Stimulated activated CD8-positive, alpha-beta memory T cell treated with anti-CD3 and anti-CD28 coated beads, Interleukin-12 subunit alpha, Interleukin-12 subunit beta, amount 100 ng/mL, for 24 hours (primary cell): ENCODE data around the gene CDKN1C.

ENCODE experiments used
- DNase-seq: peaks from one replicate; pipeline ENCODE4 v3.0.0-alpha.2; 2020; ENCODE audit errors: extremely low read depth

Gene CDKN1C

GRCh38 chr11:2923446-2924375, 38.1 kb upstream of the CDKN1C start:
- DNase-seq: no peak

DNA sequence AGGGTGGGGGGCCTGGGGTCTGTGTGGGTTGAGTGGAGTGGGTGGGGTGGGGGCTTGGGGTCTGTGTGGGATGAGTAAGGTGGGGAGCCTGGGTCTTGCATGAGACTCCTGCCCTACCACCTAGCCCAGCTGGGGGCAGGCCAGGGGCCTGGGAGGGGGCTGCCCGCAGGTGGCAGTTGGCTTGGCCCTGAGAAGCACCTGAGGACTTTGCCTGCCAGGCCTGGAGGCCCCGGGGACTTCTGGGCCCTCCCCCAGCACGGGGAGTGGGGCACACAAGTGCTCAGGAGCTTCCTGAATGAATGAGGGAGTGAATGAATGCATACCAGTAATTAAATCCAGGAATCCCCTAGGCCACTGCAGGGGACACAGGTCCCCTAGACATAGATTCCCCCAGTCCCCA, 37.1 kb upstream of the CDKN1C start:
- DNase-seq: no peak

DNA sequence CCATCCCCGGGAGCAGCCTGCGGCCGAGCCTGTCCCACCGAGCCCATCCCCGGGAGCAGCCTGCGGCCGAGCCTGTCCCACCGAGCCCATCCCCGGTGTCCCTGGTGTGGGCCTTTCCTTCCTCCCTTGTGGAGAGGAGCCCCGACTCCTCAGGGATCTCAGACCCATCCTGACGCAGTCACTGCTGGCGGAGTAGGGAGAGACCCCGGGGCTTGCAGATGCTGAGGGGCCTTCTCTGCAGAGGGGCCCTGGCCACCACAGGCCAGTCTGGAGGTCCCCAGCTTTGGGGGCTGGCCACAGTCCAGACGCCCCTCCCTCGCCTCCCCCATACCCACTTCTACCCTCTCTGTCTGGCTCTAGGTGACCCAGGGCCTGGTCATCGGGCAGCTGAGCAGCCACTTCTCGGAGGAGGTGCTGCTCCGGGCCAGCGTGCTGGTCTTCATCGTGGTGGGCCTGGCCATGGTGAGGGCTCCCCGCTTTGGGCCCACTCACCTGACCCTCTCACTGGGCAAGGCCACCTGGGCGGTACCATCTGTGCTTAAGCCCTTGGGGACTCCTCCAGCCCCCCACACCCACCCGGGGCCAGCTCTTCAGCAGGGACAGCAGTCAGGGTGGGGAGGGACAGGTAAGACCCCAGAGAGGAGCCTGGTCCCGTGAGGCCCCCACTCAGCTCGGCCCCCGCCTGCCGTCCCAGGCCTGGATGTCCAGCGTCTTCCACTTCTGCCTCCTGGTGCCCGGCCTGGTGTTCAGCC, 36.3 kb upstream of the CDKN1C start:
- DNase-seq: no peak

DNA sequence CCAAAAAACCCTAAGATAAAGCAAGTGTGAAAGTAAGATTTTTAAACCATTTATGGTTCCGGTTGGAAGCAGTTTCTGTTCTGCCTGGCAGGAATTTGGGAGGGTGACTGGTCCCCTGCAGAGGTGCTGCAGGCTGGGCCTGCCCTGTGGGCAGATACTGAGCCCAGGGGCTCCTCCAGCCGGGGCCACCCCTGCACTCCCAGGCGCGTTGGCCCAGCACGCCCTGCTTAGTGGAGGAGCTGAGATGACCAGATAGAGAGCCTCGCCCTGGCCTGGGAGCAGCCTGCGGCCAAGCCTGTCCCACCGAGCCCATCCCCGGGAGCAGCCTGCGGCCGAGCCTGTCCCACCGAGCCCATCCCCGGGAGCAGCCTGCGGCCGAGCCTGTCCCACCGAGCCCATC, 35.7 kb upstream of the CDKN1C start:
- DNase-seq: no peak

GRCh38 chr11:2920343-2920742, 34.8 kb upstream of the CDKN1C start:
- DNase-seq: no peak

GRCh38 chr11:2919837-2920236, 34.3 kb upstream of the CDKN1C start:
- no peak for DNase-seq

- DNase-seq: no peak
These were observed 33.6 kb upstream of the CDKN1C start for GRCh38 chr11:2919188-2919587.

GRCh38 chr11:2917842-2918490, 32.4 kb upstream of the CDKN1C start:
- DNase-seq: no peak

- no peak for DNase-seq
These were observed 31.5 kb upstream of the CDKN1C start for GRCh38 chr11:2916892-2917645.

DNA sequence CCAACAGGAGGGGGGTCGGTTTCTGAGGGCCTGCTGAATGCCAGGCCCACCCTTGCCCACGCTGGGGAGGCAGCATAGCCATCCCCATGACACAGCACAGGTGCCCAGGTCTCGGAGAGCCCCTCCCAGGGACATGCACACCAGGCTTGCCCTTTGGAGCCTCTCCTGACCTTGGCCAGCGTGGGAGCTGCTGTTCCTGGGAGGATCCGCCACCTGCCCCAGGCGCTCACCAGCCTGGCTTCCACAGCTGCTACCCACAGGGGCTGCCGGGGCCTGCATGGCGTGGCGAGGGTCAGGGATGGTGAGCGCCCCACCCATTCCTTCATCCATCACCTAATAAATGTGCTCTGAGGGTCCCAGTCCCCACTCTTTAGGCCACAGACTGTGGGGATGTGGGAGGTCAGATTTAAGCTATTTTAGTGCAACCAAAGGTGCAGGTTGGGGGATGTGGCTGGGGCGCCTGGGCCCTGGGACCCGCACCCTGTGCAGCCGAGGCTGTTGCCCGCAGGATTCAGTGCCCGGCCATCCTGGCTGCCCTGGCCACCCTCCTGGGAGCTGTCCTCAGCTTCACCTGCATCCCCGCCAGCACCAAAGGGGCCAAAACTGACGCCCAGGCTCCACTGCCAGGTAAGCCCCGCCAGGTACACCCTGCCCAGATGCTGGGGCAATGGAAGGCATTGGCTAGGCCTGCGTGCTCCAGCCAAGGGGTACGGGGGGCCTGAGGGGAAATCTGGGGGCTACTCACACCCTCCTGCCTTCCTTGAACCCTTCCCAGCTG, 30.7 kb upstream of the CDKN1C start:
- no peak for DNase-seq

- no peak for DNase-seq
These were observed 29.9 kb upstream of the CDKN1C start for GRCh38 chr11:2915473-2915872.

DNA sequence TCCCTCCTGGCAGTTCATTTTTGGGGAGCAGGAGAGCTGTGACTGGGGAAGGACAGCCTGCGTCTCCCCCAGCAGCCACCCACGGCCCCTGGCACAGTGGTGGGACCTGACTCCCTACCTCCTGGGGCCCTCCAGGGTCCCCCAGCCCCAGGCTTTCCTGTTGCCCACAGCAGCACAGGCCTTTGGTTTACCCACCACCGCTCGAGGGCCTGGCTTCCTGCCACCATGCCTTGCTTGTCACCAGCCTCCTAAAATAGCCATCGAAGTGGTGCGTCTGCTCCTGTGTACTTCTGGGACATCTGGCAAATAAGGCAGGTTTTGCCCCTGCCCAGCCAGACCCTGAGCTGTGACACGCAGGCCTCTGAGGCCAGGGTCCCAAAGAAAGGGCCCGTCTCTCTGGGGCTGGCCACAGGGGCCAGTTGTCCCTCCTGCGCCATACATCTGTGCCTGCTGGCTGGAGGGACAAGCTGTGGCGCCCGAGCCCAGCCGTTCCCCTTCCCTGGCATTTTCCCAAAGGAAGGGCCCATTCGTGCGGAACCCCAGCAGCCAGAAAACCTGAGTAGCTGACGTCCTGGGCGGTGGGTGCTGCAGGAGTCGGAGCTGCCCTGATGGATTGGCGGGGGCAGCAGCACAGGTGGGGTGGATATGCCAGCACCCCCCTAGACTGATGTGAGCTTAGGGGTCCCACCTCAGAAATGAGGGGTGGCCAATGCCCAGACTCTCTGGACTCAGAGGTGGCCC, 29.1 kb upstream of the CDKN1C start:
- no peak for DNase-seq

- no peak for DNase-seq
These were observed 28.2 kb upstream of the CDKN1C start for GRCh38 chr11:2913776-2914175.

- no peak for DNase-seq
These were observed 27.4 kb upstream of the CDKN1C start for GRCh38 chr11:2913019-2913431.

GRCh38 chr11:2912498-2912897, 26.9 kb upstream of the CDKN1C start:
- DNase-seq: no peak

DNA sequence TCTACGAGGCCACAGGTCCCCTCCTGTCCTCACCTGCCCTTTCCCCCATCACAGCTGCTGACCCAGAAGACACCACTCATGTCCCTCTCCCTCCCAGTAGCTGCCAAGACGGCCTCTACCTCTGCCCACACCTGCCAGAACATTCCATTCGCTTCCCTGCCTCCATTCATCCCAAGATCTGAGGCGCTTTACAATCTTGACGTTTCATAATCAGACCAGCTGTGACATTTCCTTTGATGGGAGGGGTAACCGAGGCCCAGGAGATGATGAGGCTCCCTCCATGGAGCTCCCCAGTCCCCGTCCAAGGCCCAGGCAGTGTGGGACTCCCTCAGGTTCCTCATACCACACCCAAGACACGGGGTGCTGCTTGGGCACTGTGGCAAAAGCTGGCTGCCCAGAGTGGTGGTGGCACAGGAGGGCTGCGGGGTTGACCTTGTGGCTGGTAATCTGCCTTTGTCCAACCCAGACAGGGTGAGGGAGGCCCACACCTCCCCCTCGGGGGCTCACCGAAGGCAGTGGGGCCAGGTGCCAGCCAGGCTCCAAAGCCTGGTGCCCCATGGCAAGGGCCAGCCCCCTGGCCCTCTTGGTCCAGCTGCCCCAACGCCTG, 26.3 kb upstream of the CDKN1C start:
- DNase-seq: no peak

- DNase-seq: no peak
These were observed 25.7 kb upstream of the CDKN1C start for GRCh38 chr11:2911088-2911784.

DNA sequence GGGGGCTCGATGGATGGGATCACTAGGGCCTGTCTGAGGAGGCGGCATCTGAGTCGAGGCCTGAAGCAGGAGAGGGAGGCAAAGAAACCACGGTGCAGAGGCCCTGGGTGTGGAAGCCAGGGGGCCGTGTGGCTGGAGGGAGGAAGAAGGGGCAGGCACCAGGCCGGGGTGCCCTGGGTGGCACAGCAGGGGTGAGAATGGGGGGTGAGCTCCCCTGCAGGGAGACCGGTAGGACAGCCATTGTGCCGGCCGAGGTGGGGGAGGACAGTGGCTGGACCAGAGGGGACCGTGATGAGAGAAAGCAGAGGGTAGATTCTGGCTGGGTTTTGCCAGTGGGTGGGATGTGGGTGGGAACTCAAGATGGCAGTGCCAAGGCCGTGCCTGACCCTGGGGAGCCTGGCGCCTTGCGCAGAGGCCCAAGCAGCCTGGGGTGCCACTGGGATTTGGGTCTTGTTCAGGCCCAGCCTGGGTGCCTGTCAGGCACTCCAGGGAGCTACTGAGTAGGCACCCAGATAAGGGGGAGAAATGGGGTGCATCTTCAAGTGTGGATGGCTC, 24.9 kb upstream of the CDKN1C start:
- DNase-seq: no peak
